ENCODE results near the gene NAALADL2. TPM values are rescaled to one million over a fixed set of nuclear protein-coding genes. Genes with fewer than 3 reads are reported as not detected.

The NAALADL2 gene
- total RNA-seq (2014; rRNA removed; shearing (Covaris generic)) = 0.69 and 1.0 TPM in 2 replicates
- polyA plus RNA-seq (2014; cell fraction: nucleus; rRNA removed) = 0.04 and 0.67 TPM in 2 replicates

DNA sequence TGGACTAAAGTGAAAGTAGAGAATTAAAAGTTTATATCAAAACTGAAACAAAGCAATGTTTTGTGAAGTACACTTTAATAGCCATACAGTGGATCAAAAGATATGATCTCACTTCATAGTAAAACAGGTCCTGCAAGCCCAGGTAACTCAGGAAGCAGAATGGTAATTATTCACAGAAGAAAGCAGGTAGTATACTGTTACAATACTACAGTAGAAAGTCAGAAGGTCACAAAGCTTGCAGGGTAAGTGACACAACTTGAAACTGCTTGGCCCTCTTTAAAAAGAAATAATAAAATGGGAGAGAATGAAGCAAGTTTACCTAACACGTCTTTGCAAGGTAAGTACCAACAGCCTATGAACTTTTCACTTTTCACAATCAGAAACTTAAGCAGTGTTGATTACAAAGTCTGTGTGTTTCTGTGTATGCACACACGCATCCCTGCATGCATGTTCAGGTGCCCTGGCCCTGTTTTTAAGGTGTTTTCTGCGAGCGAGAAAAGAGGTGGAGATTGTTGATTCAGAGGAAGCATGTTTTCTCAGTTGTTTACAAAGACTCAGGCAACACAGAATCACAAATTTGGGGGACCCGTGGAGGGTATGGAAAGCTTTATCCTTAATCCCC lies at the start of gene NAALADL2:
NAALADL2 (plus strand) TSS at position 221 of the 622 bp plus-strand sequence.
- DNase-seq (ENCODE audit: extremely low read depth, low read depth) = no peak

- no peak for DNase-seq (ENCODE audit: extremely low read depth, low read depth)
Measured at GRCh38 chr3:174810254-174810653, 48.9 kb upstream of the NAALADL2 start.

DNA sequence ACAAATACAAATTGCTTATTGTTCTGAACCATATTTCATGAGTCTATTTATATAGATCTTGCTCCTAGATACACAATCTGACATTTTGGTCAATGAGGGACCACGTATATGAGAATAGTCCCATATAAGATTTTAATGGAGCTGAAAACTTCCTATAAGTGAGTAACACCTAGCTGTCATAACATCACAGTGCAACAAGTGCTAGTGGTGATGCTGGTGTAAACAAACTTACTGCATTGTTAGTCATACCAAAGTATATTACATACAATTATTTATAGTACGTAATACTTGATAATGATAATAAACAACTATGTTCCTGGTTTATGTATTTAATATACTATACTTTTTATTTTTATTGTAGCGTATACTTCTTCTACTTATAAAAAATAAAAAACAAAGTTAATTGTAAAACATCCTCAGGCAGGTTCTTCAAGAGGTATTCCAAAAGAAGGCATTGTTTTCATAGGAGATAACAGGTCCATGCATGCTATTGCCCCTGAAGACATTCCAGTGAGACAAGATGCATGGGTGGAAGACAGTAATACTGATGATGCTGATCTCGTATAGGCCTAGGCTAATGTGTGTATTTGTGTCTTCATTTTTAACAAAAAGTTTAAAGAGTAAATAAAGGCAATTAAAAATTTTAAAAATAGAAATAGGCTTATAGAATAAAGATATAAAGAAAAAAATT lies 46.8 kb upstream of the NAALADL2 start:
- peak; percentile 11 for DNase-seq (ENCODE audit: extremely low read depth, low read depth)

- no peak for DNase-seq (ENCODE audit: extremely low read depth, low read depth)
Measured at GRCh38 chr3:174815750-174816149, 43.4 kb upstream of the NAALADL2 start.

DNA sequence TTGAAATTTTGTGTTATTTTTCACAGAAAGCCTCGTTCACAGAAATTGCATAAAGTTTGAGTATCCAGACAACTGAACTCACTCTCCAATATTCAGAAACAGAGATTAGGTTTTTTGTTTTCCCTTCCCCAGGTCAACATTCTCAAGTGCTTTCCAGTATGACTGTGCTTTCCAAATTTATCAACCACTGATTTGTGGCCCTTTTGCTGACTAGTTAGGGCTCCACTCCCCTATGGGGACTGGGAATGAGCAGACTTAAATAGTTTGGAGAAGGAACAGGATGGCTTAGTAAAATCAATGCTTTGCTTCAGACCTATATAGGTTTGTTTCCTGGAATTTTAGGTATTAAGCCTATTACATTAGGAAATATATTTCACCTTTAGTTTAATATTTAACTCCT lies 38.2 kb upstream of the NAALADL2 start:
- DNase-seq (ENCODE audit: extremely low read depth, low read depth) = no peak

- no peak for DNase-seq (ENCODE audit: extremely low read depth, low read depth)
Measured at GRCh38 chr3:174821477-174821876, 37.7 kb upstream of the NAALADL2 start.

- no peak for DNase-seq (ENCODE audit: extremely low read depth, low read depth)
Measured at GRCh38 chr3:174822320-174822719, 36.8 kb upstream of the NAALADL2 start.

DNA sequence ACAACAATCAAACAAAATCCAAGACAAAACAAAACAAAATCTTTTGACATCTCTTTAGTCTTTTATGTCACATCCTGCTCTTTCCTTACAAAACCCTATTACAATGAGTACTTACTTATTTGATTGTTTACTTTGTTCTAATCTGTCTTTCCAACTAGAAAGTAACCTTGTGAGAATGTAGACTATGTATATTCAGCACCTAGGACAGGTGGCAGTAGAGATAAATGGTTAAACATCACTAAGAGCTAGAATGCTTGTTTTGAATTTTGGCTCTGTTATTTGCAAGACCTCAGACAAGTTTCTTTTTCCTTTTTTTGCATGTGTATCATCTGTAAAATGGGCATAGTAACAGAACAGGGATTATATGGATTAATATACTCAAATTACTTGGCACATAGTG lies 33.1 kb upstream of the NAALADL2 start:
- DNase-seq (ENCODE audit: extremely low read depth, low read depth) = no peak

- no peak for DNase-seq (ENCODE audit: extremely low read depth, low read depth)
Measured at GRCh38 chr3:174844746-174845145, 14.4 kb upstream of the NAALADL2 start.

DNA sequence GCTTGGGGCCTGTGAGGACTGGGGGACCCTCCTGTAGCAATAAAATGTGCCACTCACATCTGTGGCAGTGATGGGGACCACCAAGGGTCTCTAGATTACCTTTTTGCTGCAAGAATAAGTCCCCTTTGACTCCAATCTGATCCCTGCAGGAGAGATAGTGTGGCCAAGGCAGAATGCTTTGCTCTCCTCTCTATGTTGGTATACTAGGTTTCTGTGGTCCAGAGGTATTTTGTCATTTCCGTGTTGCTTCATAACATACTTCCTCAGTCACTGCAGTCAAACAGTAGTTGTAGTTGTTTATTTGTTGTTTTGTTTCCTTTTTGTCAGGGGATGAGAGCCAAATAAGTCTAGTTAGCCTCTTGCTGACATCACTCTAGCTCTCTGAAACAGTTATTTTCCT lies 13.1 kb upstream of the NAALADL2 start:
- DNase-seq (ENCODE audit: extremely low read depth, low read depth) = no peak

DNA sequence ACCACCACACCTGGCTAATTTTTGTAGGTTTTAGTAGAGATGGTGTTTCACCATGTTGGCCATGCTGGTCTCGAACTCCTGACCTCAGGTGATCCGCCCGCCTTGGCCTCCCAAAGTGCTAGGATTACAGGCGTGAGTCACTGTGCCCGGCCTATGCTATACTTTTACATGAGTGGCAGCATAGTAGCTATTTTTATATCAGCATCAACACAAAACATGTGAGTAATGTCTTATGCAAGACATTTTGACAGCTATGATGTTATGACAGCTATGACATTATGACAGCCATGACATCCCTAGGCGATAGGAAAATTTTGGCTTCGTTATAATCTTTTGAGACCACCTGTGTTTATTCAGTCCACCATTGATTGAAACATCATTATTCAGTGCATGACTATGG lies 4.1 kb upstream of the NAALADL2 start:
- DNase-seq (ENCODE audit: extremely low read depth, low read depth) = no peak

DNA sequence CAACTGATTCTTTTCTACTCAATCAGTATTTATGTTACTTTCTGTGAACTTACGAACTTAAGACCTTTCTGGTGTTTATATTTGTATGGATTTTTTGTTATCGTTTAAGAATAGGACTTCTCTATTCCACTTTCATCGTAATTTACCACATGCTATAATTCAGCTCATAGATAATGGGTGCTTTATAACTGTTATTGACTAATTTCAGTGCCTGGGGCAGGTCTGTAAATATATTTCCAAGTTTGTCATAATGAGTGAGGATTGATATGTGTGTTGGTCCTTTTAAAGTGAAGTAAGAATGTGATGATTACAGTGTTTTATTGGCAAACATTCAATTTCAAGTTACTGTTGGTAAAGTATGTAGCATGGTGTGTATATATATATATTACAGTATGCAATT lies 1.8 kb upstream of the NAALADL2 start:
- no peak for DNase-seq (ENCODE audit: extremely low read depth, low read depth)

- no peak for DNase-seq (ENCODE audit: extremely low read depth, low read depth)
Measured at GRCh38 chr3:174858353-174858752, 781 bp upstream of the NAALADL2 start.

DNA sequence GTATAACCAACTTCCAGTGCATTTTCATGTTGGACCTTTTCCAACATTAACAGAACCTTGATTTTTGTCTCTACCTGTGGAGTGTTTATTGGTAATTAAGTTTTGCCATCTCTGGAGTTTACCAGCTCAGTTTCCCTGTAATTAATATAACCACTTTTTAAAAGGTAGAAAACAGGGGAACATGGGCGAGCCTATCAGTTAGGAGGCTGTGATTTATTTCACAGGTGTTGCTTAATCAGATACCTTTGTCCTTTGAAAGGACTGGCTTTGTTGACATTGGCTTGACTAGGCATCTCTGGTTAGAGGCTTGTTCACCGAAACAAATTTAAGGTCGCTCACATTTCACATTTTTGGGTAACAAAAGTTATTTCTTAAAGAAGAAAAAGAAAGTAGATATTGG lies 622 bp downstream of the NAALADL2 start:
- DNase-seq (ENCODE audit: extremely low read depth, low read depth) = no peak

- DNase-seq (ENCODE audit: extremely low read depth, low read depth) = no peak
Measured at GRCh38 chr3:174862101-174862500, 3.0 kb downstream of the NAALADL2 start.

- no peak for DNase-seq (ENCODE audit: extremely low read depth, low read depth)
Measured at GRCh38 chr3:174862666-174863065, 3.5 kb downstream of the NAALADL2 start.

- no peak for DNase-seq (ENCODE audit: extremely low read depth, low read depth)
Measured at GRCh38 chr3:174863488-174863887, 4.4 kb downstream of the NAALADL2 start.

DNA sequence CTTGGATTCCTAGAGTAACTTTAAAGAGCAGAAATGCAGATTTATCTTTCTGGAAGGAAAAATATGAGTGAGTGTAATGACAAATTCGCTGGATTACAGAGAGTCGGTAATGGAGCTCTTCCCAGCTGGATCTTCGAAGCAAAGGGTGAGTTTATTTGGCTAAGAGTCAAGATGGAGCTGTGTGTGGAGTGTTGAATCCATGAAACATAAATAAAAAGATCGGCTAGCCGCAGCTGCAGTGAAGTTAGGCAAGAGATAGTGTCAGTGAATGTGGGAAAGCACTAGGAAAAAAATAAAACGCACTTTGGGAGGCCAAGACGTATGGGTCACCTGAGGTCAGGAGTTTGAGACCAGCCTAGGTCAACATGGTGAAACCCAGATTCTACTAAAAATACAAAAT lies 10.3 kb downstream of the NAALADL2 start:
- no peak for DNase-seq (ENCODE audit: extremely low read depth, low read depth)

DNA sequence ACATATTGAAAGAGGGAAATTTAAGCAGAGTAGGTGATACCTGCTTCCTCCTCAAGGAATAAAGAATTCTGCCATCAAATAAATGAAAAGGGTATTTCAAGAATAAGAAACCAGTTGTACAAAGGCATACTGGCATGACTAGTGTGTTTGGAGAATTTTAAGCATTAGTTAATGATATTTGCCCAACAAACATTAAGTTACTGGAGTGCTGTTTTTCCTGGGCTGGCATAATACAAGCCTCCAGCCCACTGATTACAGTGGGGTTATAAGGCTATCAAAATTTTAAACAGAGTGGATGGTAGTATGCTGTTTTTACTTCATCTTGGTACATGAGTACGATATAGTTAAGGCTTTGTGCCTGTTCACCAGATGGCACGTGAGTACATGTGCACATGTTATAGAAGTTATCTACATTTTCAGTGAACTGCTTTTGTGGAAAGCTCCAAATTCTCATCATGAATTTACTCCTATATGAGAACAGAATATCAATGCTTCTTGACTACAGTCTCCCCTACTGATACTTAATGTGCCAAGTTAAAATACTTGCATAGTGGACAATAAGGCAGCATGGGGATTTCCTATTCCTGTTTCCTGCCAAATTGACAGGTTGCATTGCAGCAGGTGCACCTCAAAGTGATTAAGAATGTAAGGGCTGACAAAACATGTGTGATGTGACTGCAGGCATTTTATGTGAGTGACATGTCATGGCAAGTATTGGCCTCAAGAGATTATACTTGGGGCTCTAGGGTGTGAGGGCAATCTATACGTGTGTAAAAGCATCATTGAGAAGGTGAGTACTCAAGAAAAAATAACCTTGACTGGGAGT lies 14.9 kb downstream of the NAALADL2 start:
- no peak for DNase-seq (ENCODE audit: extremely low read depth, low read depth)

DNA sequence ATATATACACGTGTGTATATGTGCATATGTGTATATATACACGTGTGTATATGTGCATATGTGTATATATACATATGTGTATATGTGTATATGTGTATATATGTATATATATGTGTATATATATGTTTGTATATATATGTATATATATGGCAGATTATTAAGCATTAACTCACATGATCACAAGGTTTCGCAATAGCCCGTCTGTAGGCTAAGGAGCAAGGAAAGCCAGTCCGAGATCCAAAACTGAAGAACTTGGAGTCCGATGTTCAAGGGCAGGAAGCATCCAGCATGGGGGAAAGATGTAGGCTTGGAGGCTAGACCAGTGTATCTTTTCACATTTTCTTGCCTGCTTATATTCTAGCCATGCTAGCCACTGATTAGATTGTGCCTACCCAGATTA lies 23.7 kb downstream of the NAALADL2 start:
- no peak for DNase-seq (ENCODE audit: extremely low read depth, low read depth)

DNA sequence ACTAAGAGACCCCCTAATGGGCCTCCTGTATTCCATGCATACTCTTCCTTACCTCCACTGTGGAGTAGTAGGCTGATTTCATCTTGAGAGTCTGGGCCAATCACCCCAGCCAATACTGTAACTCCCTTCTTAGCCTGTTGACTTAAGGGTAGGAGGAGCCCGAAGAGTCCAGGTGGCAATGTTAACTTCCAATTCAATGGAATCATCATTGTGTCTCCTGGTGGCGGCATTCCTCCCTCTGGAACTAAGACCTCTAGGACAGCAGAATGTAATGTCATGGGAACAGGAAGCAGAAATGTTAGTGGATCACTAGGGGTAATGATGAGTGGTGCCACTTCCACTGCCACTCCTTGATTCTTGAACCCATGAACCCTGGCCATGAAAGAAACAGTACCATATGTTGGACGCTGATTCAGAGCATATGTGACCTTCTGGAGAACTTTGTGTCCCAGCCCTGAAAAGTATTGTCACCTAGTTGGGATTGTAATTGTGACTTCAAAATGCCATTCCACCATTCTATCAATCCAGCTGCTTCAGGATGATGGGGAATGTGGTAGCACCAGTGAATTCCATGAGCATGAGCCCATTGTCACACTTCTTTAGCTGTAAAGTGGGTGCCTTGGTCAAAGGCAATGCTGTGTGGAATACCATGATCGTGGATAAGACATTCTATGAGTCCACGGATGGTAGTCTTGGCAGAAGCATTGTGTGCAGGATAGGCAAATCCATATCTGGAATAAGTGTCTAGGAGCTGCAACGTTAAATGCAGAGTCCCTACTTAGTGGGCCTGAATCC lies 24.9 kb downstream of the NAALADL2 start:
- no peak for DNase-seq (ENCODE audit: extremely low read depth, low read depth)

Measured in NCI-H460 (cell line).